ENCODE results near the gene MBNL2.
A peak's percentile ranks its signal among the peaks of the same experiment; 100 is the strongest.

The MBNL2 gene

DNA sequence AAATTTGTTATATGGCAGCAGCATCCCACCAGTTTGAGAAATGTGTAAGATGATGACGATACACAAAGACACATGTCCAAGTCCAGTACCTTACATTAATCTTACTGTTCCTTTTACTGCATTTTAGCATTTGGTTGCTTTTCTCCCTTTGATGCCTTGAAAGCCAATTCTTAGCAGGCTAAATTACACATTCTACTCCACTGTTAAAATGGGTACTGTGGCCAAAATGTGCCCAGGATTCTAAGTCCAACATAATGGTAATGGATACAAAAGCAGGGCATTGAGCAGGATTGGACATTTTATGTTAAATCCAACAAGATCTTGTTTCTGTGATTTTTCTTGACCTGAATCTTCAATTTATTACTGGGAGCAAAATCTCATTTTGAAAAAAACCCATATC lies 159.1 kb downstream of the MBNL2 start:
- H3K4me3 ChIP-seq (replicated peaks; ENCODE audit: insufficient read depth, low read length), result no peak overlapping the region
- no peak overlapping the region for H3K27ac ChIP-seq (replicated peaks)
- no peak for DNase-seq (ENCODE audit: low read depth in 1 of 2, low spot score in 1 of 2)
- TF ChIP-seq POLR2AphosphoS5 (IDR thresholded peaks at IDR 0.05; ENCODE audit: low read depth) (no peak), GABPA (IDR thresholded peaks at IDR 0.05; ENCODE audit: low read depth) (no peak), CTCF (IDR thresholded peaks at IDR 0.05; ENCODE audit: insufficient read depth, low read length) (no peak), SPI1 (IDR thresholded peaks at IDR 0.05; ENCODE audit: borderline replicate concordance, low read depth) (no peak)
- TF ChIP-seq, protein P1, sequence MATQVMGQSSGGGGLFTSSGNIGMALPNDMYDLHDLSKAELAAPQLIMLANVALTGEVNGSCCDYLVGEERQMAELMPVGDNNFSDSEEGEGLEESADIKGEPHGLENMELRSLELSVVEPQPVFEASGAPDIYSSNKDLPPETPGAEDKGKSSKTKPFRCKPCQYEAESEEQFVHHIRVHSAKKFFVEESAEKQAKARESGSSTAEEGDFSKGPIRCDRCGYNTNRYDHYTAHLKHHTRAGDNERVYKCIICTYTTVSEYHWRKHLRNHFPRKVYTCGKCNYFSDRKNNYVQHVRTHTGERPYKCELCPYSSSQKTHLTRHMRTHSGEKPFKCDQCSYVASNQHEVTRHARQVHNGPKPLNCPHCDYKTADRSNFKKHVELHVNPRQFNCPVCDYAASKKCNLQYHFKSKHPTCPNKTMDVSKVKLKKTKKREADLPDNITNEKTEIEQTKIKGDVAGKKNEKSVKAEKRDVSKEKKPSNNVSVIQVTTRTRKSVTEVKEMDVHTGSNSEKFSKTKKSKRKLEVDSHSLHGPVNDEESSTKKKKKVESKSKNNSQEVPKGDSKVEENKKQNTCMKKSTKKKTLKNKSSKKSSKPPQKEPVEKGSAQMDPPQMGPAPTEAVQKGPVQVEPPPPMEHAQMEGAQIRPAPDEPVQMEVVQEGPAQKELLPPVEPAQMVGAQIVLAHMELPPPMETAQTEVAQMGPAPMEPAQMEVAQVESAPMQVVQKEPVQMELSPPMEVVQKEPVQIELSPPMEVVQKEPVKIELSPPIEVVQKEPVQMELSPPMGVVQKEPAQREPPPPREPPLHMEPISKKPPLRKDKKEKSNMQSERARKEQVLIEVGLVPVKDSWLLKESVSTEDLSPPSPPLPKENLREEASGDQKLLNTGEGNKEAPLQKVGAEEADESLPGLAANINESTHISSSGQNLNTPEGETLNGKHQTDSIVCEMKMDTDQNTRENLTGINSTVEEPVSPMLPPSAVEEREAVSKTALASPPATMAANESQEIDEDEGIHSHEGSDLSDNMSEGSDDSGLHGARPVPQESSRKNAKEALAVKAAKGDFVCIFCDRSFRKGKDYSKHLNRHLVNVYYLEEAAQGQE (IDR thresholded peaks at IDR 0.05; ENCODE audit: insufficient replicate concordance, low read depth), result no peak
- H3K27me3 ChIP-seq (ENCODE audit: insufficient read depth, poor library complexity, severe bottlenecking), result no peaks in the 10 kb centered on the region

GRCh38 chr13:97382276-97382675 lies 160.1 kb downstream of the MBNL2 start:
- TF ChIP-seq POLR2AphosphoS5 (IDR thresholded peaks at IDR 0.05; ENCODE audit: low read depth) (no peak), GABPA (IDR thresholded peaks at IDR 0.05; ENCODE audit: low read depth) (no peak), SPI1 (IDR thresholded peaks at IDR 0.05; ENCODE audit: borderline replicate concordance, low read depth) (no peak), CTCF (IDR thresholded peaks at IDR 0.05; ENCODE audit: insufficient read depth, low read length) (no peak)
- TF ChIP-seq, protein P1 (IDR thresholded peaks at IDR 0.05; ENCODE audit: insufficient replicate concordance, low read depth), result no peak
- no peak overlapping the region for H3K27ac ChIP-seq (replicated peaks)
- H3K27me3 ChIP-seq (ENCODE audit: insufficient read depth, poor library complexity, severe bottlenecking), result no peaks in the 10 kb centered on the region
- no peak for DNase-seq (ENCODE audit: low read depth in 1 of 2, low spot score in 1 of 2)
- no peak overlapping the region for H3K4me3 ChIP-seq (replicated peaks; ENCODE audit: insufficient read depth, low read length)

DNA sequence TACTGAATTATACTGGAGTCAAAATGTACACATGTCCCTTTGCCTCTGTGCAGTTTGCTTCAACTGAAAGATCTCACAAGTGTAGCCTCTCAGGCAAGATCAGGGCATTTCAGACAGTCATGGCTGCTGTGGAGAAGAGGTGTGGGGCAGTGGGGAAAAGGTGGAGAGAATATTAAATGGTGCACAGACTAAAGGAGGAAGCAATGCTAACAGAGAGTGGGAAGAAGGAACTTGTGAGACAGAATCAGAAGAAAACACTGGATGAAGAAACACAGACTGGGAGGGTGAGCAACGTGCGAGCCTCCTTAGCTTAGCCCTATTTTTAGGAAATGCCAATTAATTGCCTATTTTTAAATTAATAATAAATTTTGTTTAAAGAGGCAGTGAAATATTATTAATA lies 162.2 kb downstream of the MBNL2 start:
- Histone ChIP-seq H3K27me3 (ENCODE audit: insufficient read depth, poor library complexity, severe bottlenecking) (no peaks in the 10 kb centered on the region), H3K27ac (replicated peaks) (peak overlapping the region; percentile 20), H3K4me3 (replicated peaks; ENCODE audit: insufficient read depth, low read length) (no peak overlapping the region)
- TF ChIP-seq, protein P1 (IDR thresholded peaks at IDR 0.05; ENCODE audit: insufficient replicate concordance, low read depth), result no peak
- TF ChIP-seq CTCF (IDR thresholded peaks at IDR 0.05; ENCODE audit: insufficient read depth, low read length) (no peak), POLR2AphosphoS5 (IDR thresholded peaks at IDR 0.05; ENCODE audit: low read depth) (no peak), SPI1 (IDR thresholded peaks at IDR 0.05; ENCODE audit: borderline replicate concordance, low read depth) (no peak)
- peak in 1 of 2 experiments; percentile 37 for DNase-seq (ENCODE audit: low read depth in 1 of 2, low spot score in 1 of 2)

Data from HL-60 (cell line).